ENCODE results near the gene CPTP. TPM values are rescaled to one million over a fixed set of nuclear protein-coding genes. Genes with fewer than 3 reads are reported as not detected.
A peak's percentile ranks its signal among the peaks of the same experiment; 100 is the strongest.

CPTP gene
- total RNA-seq, 1 experiment from 2014 or later: 16.8 TPM

DNA sequence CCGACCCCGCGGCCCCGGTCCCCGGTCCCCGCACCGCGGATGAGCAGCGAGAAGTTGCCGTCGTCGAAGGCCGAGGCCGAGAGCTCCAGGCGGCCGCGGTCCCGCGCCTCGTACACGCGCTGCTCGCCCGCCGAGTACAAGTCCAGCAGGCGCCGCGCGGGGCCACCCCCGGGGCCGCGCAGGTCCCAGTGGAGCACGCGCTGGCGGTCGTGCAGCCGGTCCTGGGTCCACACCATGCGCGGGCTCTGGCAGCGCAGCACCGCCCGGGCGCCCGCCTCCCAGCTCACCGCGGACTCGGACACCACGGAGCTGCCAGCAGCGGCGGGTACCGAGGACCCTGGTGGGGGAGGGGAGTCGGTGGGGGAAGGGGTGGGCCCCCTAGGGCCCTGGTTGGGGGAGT lies 30.8 kb downstream of the CPTP start:
- POLR2A ChIA-PET: interaction anchor here (0.6 kb wide), 1 partner anchor 23 kb away, joined by 4 read pairs; no protein-coding TSS in a partner anchor
- H3K4me1 Mint-ChIP-seq (ENCODE audit: low read depth, unreplicated experiment): peaks cover under 1% of the 10 kb centered on the region
- DNase-seq: peak; percentile 63 to 71
- Histone ChIP-seq H3K36me3 (ENCODE audit: control insufficient read depth, insufficient read depth, low read length) (no peaks in the 10 kb centered on the region), H3K27me3 (replicated peaks; ENCODE audit: control insufficient read depth, insufficient read depth, low read length) (no peaks in the 10 kb centered on the region), H3K4me1 (peaks cover 24% of the 10 kb centered on the region), H3K9me3 (no peaks in the 10 kb centered on the region), H3K4me3 (ENCODE audit: low read depth, low read length) (peak overlapping the region; percentile 47)
- TF ChIP-seq, protein P1, sequence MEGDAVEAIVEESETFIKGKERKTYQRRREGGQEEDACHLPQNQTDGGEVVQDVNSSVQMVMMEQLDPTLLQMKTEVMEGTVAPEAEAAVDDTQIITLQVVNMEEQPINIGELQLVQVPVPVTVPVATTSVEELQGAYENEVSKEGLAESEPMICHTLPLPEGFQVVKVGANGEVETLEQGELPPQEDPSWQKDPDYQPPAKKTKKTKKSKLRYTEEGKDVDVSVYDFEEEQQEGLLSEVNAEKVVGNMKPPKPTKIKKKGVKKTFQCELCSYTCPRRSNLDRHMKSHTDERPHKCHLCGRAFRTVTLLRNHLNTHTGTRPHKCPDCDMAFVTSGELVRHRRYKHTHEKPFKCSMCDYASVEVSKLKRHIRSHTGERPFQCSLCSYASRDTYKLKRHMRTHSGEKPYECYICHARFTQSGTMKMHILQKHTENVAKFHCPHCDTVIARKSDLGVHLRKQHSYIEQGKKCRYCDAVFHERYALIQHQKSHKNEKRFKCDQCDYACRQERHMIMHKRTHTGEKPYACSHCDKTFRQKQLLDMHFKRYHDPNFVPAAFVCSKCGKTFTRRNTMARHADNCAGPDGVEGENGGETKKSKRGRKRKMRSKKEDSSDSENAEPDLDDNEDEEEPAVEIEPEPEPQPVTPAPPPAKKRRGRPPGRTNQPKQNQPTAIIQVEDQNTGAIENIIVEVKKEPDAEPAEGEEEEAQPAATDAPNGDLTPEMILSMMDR (IDR thresholded peaks at IDR 0.05; ENCODE audit: insufficient read depth in 1 of 2, low read depth in 1 of 2, low read length in 1 of 2, severe bottlenecking in 1 of 2, unreplicated experiment in 1 of 2): no peak
- BruUV-seq (replicated peaks): no TSS peak
- CTCF ChIA-PET: interaction anchor here (0.6 kb wide), 1 partner anchor 184 kb away, joined by 5 read pairs; no protein-coding TSS in a partner anchor
- no peak overlapping the region for H3K27ac Mint-ChIP-seq (ENCODE audit: unreplicated experiment)
- H3K4me3 Mint-ChIP-seq (ENCODE audit: unreplicated experiment): no peak overlapping the region
- H3K27me3 Mint-ChIP-seq (ENCODE audit: insufficient read depth, unreplicated experiment): no peaks in the 10 kb centered on the region
- peaks cover 27% of the 10 kb centered on the region for H3K36me3 Mint-ChIP-seq (ENCODE audit: insufficient read depth, unreplicated experiment)
- intact Hi-C loops (cut with micrococcal nuclease; ENCODE audit: unreplicated experiment): no loop called here
- no peaks in the 10 kb centered on the region for H3K9me3 Mint-ChIP-seq (ENCODE audit: unreplicated experiment)

DNA sequence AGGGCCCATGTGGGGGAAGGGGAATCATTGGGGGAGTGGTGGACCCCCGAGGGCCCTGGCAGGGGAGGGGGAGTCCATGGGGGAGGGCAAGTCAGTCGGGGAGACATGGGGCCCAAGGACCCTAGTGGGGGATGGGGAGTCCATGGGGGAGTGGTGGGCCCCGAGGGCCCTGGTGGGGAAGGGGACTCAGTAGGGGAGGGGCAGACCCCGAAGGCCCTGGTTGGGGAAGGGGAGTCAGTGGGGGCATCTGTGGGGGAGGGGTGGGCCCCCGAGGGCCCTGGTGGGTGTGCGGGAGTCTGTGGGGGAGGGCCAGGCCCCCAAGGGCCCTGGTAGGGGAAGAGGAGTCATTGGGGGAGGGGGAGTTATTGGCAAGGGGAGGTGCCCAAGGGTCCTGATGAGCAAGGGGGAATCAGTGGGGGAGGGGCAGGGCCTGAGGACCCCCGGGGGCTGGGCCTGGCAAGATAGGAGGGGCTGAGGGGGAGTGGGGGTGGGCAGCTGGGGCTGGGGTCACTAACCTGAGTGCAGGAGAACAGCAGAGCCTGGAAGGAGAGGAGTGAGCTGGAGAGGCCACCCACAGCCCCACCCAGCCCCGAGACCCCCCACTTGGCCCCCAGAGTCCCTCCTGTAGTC lies 31.7 kb downstream of the CPTP start:
- Mint-ChIP-seq H3K9me3 (ENCODE audit: unreplicated experiment) (no peaks in the 10 kb centered on the region), H3K36me3 (ENCODE audit: insufficient read depth, unreplicated experiment) (peaks cover 27% of the 10 kb centered on the region), H3K4me3 (ENCODE audit: unreplicated experiment) (no peak overlapping the region), H3K27ac (ENCODE audit: unreplicated experiment) (no peak overlapping the region), H3K27me3 (ENCODE audit: insufficient read depth, unreplicated experiment) (no peaks in the 10 kb centered on the region), H3K4me1 (ENCODE audit: low read depth, unreplicated experiment) (peaks cover 8% of the 10 kb centered on the region)
- no TSS peak for BruUV-seq (replicated peaks)
- TF ChIP-seq, protein P1 (IDR thresholded peaks at IDR 0.05; ENCODE audit: insufficient read depth in 1 of 2, low read depth in 1 of 2, low read length in 1 of 2, severe bottlenecking in 1 of 2, unreplicated experiment in 1 of 2): no peak
- no peak for DNase-seq
- ChIA-PET CTCF (no interaction called here), POLR2A (no interaction called here)
- intact Hi-C loops (cut with micrococcal nuclease; ENCODE audit: unreplicated experiment): no loop called here
- Histone ChIP-seq H3K4me3 (ENCODE audit: low read depth, low read length) (peak overlapping the region; percentile 47), H3K4me1 (peaks cover 32% of the 10 kb centered on the region), H3K36me3 (ENCODE audit: control insufficient read depth, insufficient read depth, low read length) (no peaks in the 10 kb centered on the region), H3K9me3 (no peaks in the 10 kb centered on the region), H3K27me3 (replicated peaks; ENCODE audit: control insufficient read depth, insufficient read depth, low read length) (no peaks in the 10 kb centered on the region)

DNA sequence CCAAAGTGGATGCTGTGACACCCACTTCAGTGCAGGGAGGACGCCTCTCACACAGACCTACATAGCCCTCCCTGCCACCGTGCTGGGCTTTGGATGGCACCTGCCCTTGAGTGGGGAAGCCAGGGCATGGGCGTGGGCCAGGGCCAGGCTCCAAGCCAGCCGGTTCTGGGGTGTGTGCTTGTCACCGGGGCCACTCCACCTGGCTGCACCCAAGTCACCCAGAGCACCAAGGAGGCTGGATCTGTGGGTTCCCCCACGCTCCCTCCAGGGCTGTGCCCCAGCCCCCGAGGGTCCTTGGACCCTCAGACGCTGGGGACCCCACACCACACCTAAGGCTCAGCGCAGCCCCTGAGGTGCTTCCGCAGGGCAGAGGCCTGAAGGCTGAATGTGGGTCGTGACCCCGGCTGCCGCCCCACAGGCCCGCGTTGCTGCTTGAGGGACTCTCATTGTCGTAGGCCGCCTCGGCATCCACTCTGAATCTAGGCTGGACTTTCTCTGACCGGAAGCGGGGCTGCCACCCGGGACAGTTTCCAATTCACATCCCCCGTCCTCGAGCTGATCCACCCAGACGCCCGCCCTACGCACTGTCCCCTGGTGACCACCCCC lies 32.3 kb downstream of the CPTP start:
- H3K9me3 ChIP-seq: no peaks in the 10 kb centered on the region
- H3K9me3 Mint-ChIP-seq (ENCODE audit: unreplicated experiment): no peaks in the 10 kb centered on the region
- H3K36me3 ChIP-seq (ENCODE audit: control insufficient read depth, insufficient read depth, low read length): no peaks in the 10 kb centered on the region
- CTCF ChIA-PET: no interaction called here
- H3K4me1 ChIP-seq: peaks cover 32% of the 10 kb centered on the region
- H3K27me3 ChIP-seq (replicated peaks; ENCODE audit: control insufficient read depth, insufficient read depth, low read length): no peaks in the 10 kb centered on the region
- H3K4me1 Mint-ChIP-seq (ENCODE audit: low read depth, unreplicated experiment): peaks cover 8% of the 10 kb centered on the region
- intact Hi-C loops (cut with micrococcal nuclease; ENCODE audit: unreplicated experiment): no loop called here
- no peak for DNase-seq
- no peak overlapping the region for H3K27ac Mint-ChIP-seq (ENCODE audit: unreplicated experiment)
- no peak overlapping the region for H3K4me3 ChIP-seq (ENCODE audit: low read depth, low read length)
- POLR2A ChIA-PET: interaction anchor here (0.6 kb wide), 1 partner anchor 18 kb away, joined by 4 read pairs; the partner anchor contains the start of gene AURKAIP1
- no peaks in the 10 kb centered on the region for H3K27me3 Mint-ChIP-seq (ENCODE audit: insufficient read depth, unreplicated experiment)
- H3K36me3 Mint-ChIP-seq (ENCODE audit: insufficient read depth, unreplicated experiment): peaks cover 27% of the 10 kb centered on the region
- TF ChIP-seq, protein P1 (IDR thresholded peaks at IDR 0.05; ENCODE audit: insufficient read depth in 1 of 2, low read depth in 1 of 2, low read length in 1 of 2, severe bottlenecking in 1 of 2, unreplicated experiment in 1 of 2): no peak
- BruUV-seq (replicated peaks): no TSS peak
- H3K4me3 Mint-ChIP-seq (ENCODE audit: unreplicated experiment): no peak overlapping the region
